ENCODE measurements around the gene TMEM236.

DNA sequence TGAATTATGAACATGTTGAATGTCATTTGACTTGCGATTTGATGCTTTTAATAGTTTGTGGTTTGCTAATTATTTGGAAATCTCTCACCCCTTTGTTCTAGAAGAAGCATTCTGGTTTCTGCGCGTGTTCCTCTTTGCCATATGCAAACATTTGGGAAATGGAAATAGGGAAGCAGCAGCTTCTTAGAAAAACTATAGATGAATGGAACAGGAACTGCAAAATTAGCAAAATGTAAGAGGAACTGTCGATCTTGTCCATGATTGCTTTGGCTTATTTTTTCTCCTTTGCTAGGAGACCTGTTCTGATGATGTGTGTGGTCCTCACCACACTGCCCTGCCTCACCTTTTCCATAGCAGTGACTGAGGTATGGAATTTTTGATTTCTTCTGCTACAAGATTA, 19.0 kb downstream of the TMEM236 start:
- TF ChIP-seq, protein P1, sequence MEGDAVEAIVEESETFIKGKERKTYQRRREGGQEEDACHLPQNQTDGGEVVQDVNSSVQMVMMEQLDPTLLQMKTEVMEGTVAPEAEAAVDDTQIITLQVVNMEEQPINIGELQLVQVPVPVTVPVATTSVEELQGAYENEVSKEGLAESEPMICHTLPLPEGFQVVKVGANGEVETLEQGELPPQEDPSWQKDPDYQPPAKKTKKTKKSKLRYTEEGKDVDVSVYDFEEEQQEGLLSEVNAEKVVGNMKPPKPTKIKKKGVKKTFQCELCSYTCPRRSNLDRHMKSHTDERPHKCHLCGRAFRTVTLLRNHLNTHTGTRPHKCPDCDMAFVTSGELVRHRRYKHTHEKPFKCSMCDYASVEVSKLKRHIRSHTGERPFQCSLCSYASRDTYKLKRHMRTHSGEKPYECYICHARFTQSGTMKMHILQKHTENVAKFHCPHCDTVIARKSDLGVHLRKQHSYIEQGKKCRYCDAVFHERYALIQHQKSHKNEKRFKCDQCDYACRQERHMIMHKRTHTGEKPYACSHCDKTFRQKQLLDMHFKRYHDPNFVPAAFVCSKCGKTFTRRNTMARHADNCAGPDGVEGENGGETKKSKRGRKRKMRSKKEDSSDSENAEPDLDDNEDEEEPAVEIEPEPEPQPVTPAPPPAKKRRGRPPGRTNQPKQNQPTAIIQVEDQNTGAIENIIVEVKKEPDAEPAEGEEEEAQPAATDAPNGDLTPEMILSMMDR (IDR thresholded peaks at IDR 0.05): no peak
- TF ChIP-seq POLR2A (IDR thresholded peaks at IDR 0.05): no peak

Measured in uterus (tissue), 2 donors.